Adipose tissue (tissue), 3 donors: ENCODE measurements around the gene IPO5. TPM values are rescaled to one million over a fixed set of nuclear protein-coding genes. Genes with fewer than 3 reads are reported as not detected.
"Not testable (repeated sequence)": the region's sequence is repeated elsewhere in the genome, so short reads cannot be mapped to it uniquely, and the experiment has no call there.

ENCODE experiments used
- H3K27ac ChIP-seq: one replicate; pipeline ENCODE4 v1.5.1; 2013; ENCODE audit warnings: low read depth, low read length
- WGBS, 3 donors: extraction: QIAGEN DNeasy Blood & Tissue Kit; methylation state at CpG; one replicate each; pipeline ENCODE4 v1.1.7; 2013; 5-methylcytosine and 5-hydroxymethylcytosine counted together
- polyA plus RNA-seq, 3 donors: library from polyadenylated mRNA; stranded (reverse); fragments of 200-250 nt; gene quantifications; one replicate each; pipeline ENCODE4 v1.2.3, GENCODE V29; 2013
- donor health status: healthy with polysubstance abuse.
- donor health status: Bipolar disorder and iron deficiency.
- donor health status: healthy.

The IPO5 gene
- polyA plus RNA-seq, 3 donors = 49.4 to 59.2 (median 51.0) TPM

- no peak overlapping the region for H3K27ac ChIP-seq
Measured at GRCh38 chr13:97982286-97982685, 28.8 kb downstream of the IPO5 start.

DNA sequence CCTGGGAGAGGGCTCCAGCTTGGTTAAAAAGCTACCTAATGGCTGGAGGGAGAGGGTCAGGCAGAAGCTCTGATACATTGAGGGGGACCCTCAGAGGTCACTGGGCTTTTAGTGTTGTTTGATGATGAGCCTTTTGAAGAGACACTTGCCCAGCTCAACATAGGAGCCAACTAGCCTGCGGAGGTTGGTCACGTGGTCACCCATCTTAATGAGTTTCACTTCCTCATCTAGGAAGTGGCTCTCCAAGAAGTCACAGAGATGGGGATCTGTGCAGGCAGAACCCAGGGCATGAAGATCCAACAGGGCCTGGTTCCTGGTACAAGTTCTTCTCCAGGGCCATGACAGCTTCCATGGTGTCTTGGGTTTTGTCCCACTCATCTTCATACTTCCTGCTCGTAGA, 33.4 kb downstream of the IPO5 start:
- WGBS, 3 donors = 81 to 92% (median 81%) methylated on average over 3 of the region's 3 CpGs
- H3K27ac ChIP-seq = no peak overlapping the region

- H3K27ac ChIP-seq = no peak overlapping the region
- 97 to 98% (median 97%) methylated on average over 2 of the region's 2 CpGs for WGBS, 3 donors
Measured at GRCh38 chr13:97999653-98000052, 46.2 kb downstream of the IPO5 start.

GRCh38 chr13:98004107-98004506, 50.6 kb downstream of the IPO5 start:
- H3K27ac ChIP-seq = no peak overlapping the region
- WGBS, 3 donors = 44 to 88% (median 66%) methylated on average over 3 of the region's 3 CpGs

- not testable (repeated sequence) for H3K27ac ChIP-seq
- WGBS, 3 donors = 92 to 96% (median 93%) methylated on average over 8 of the region's 8 CpGs
Measured at GRCh38 chr13:98004997-98005396, 51.5 kb downstream of the IPO5 start.

GRCh38 chr13:98007001-98007400, 53.5 kb downstream of the IPO5 start:
- H3K27ac ChIP-seq = no peak overlapping the region
- WGBS, 3 donors = 91 to 92% (median 91%) methylated on average over 5 of the region's 5 CpGs

- 92 to 94% (median 93%) methylated on average over 9 of the region's 9 CpGs for WGBS, 3 donors
- H3K27ac ChIP-seq = no peak overlapping the region
Measured at GRCh38 chr13:98013241-98013640, 59.8 kb downstream of the IPO5 start.

DNA sequence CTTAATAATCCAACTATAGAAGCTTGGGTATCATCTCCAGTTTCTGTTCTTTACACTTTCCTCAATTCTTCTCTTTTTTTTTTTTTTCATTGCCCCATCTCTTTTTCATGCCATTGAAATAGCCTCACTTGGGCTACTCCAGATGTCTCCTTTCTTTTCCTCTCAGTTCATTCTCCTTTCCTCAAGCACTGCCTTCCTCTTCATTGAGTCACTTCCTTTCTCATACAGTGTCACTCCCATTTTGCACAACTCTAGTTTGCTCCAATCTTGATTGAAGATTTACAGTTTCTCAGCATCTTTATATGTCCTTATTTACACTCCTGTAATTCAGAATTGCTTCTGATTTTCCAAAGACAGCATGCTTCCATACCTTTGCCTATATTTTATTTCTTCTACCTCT, 61.3 kb downstream of the IPO5 start:
- H3K27ac ChIP-seq = no peak overlapping the region

GRCh38 chr13:98018293-98018692, 64.8 kb downstream of the IPO5 start:
- no peak overlapping the region for H3K27ac ChIP-seq
- 92 to 97% (median 96%) methylated on average over 4 of the region's 4 CpGs for WGBS, 3 donors

- WGBS, 3 donors = 91 to 95% (median 95%) methylated on average over 4 of the region's 4 CpGs
- H3K27ac ChIP-seq = no peak overlapping the region
Measured at GRCh38 chr13:98019186-98019585, 65.7 kb downstream of the IPO5 start.

DNA sequence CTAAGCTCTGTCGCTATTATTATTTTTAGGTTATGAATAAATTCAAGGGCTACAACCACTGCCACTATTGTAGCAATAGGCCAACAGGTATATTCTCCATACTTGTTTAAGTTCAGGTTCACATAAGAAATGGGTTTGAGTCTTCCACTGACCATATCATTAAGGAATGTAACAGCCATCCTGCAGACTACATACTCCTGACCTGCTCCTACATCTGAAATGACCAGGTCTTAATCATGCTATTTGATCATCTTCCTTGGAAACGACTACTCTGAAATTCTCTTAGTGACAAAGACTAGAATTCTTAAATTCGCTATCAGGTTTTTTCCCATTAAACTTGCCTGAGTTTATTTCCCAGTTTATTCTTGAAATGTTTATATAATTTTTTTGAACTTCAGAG, 66.8 kb downstream of the IPO5 start:
- 91 to 96% (median 92%) methylated on average over 3 of the region's 3 CpGs for WGBS, 3 donors
- no peak overlapping the region for H3K27ac ChIP-seq

- 38 to 64% (median 57%) methylated on average over 1 of the region's 1 CpG for WGBS, 3 donors
- H3K27ac ChIP-seq = no peak overlapping the region
Measured at GRCh38 chr13:98022210-98022609, 68.7 kb downstream of the IPO5 start.

DNA sequence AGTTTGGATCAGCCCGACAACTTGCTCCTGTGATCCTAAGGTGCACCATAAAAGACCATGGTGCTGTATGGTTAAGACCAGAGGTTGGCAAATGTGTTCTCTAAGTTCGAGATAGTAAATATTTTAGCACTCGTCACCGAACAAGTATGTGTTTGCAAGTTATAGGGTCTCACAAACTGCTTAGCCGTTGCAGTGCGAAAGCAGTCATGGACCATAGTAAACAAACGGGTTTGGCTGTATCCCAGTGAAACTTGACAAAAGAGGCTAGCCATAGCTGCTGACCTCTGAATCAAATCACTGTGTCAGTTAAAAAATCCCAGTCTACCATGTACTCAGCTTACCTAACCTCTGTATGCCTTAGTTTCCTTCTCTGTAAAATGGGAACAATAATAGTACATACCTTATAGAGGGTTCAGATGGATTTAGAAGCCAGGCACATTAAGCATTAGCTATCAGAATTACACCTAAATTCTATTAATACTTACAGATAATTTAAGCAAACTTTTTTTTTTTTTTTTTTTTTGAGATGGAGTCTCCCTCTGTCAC, 72.1 kb downstream of the IPO5 start:
- no peak overlapping the region for H3K27ac ChIP-seq
- 86 to 92% (median 92%) methylated on average over 7 of the region's 7 CpGs for WGBS, 3 donors

GRCh38 chr13:98026457-98026857, 73.0 kb downstream of the IPO5 start:
- 46 to 61% (median 58%) methylated on average over 3 of the region's 3 CpGs for WGBS, 3 donors
- H3K27ac ChIP-seq = no peak overlapping the region

DNA sequence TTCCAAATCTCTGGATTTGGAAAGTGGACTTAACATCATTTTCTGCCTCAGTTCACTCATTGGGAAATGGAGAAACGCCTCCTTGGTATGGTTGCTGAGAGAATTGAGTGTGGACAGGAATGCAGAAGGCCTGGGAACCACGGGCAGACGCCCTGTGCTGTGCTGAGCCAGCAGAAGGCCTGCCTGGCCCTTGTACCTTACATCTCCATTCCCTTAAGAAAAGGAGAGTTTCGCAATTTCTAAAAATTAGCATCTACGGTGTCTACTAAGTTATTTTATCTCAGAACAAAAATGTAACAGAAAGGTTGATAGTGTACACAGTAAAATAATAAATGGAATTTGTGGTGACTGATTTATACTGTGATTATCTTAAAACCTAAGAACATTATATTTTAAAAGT, 78.7 kb downstream of the IPO5 start:
- H3K27ac ChIP-seq = no peak overlapping the region

DNA sequence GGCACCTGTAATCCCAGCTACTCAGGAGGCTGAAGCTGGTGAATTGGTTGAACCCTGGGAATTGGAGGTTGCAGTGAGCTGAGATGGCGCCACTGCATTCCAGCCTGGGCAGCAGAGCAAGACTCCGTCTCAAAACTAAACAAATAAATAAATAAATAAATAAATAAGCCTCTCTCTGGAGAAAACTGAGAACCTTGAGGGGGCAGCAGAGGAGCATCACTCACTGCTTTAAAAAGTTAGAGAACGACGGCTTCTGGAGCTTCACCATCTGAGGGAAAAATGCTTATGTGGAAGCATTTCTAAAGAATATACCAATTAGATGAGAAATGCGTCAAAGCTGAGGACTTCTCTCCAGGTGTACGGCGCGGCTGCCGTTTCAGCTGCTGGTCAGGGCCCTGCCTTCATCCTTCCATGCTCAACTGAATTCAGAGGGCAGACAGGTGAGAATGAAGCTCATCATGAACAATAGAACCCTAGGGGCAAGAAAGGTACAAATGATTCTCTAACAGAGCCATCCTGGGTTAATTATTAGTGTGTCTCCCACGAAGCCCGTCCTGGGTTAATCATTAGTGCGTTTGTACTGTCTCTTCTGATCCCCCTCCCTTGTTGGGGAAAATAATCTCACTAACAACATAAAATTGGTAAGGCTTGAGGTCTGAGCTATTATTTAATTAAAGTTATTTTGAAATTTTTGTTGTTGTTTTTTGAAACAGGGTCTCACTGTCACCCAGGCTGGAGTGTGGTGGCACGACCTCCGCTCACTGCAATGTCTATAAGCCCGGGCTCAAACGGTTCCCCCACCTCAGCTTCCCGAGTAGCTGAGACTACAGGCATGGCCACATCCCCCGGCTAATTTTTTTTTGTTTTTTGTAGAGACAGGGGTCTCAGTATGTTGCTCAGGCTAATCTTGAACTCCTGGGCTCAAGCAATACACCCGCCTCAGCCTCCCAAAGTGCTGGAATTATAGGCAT, 80.1 kb downstream of the IPO5 start:
- H3K27ac ChIP-seq = no peak overlapping the region
- WGBS, 3 donors = 38 to 70% (median 68%) methylated on average over 19 of the region's 19 CpGs

More for the DNA sequence above, 78.7 kb downstream of the IPO5 start:
- 78 to 86% (median 79%) methylated on average over 5 of the region's 5 CpGs for WGBS, 3 donors

- no peak overlapping the region for H3K27ac ChIP-seq
- WGBS, 3 donors = 74 to 92% (median 82%) methylated on average over 5 of the region's 5 CpGs
Measured at GRCh38 chr13:98035373-98035772, 81.9 kb downstream of the IPO5 start.

GRCh38 chr13:98036564-98037302, 83.3 kb downstream of the IPO5 start:
- WGBS, 3 donors = 85 to 91% (median 87%) methylated on average over 12 of the region's 12 CpGs
- not testable (repeated sequence) for H3K27ac ChIP-seq

- 93 to 97% (median 95%) methylated on average over 7 of the region's 7 CpGs for WGBS, 3 donors
- no peak overlapping the region for H3K27ac ChIP-seq
Measured at GRCh38 chr13:98039261-98039660, 85.8 kb downstream of the IPO5 start.
